K562 (cell line): ENCODE measurements around the gene SACM1L.

Experiments
- CAMTA2 ChIP-seq: fragments of 250-450 bp; sonication (Bioruptor Pico); conservative IDR thresholded peaks from 2 replicates; pipeline ENCODE4 v1.5.1; 2022
- CBX8 ChIP-seq: fragments of 200-600 bp; sonication (generic); IDR thresholded peaks from 2 replicates; pipeline ENCODE4 v1.6.1; 2012; ENCODE audit warnings: borderline replicate concordance, mixed run types, low read depth, mild to moderate bottlenecking, moderate library complexity, mixed read lengths, low read length, control low read depth, inconsistent platforms; ENCODE audit not compliant: poor library complexity, severe bottlenecking; ENCODE audit errors: extremely low read depth
- CTCF ChIP-seq, 3 experiments: IDR thresholded peaks in 2 of 3; conservative IDR thresholded peaks in 1 of 3; 2 replicates each; pipeline ENCODE4 v1.5.1; 2011 to 2012; ENCODE audit warnings: low read length in 3 of 3, mild to moderate bottlenecking in 3 of 3, control low read depth in 2 of 3, improper control_type of control experiment in 1 of 3, inconsistent platforms in 1 of 3, low read depth in 1 of 3, mixed read lengths in 1 of 3, moderate library complexity in 1 of 3; ENCODE audit not compliant: insufficient read depth in 2 of 3
- ETV1 ChIP-seq: fragments of 450-650 bp; conservative IDR thresholded peaks from 2 replicates; pipeline ENCODE4 v1.6.1; 2016; ENCODE audit warnings: missing genetic modification characterization, control low read depth, low read depth, missing compliant biosample characterization
- FOXP1 ChIP-seq: sonication (generic); formaldehyde crosslinking; IDR thresholded peaks from 2 replicates; pipeline ENCODE4 v1.8.0; 2022; ENCODE audit warnings: mild to moderate bottlenecking, missing genetic modification reagents
- HDAC6 ChIP-seq: IDR thresholded peaks from 2 replicates; pipeline ENCODE4 v1.6.1; 2012; ENCODE audit warnings: low read depth, mild to moderate bottlenecking, control low read depth, inconsistent platforms, low read length, moderate library complexity
- IRF2 ChIP-seq: sonication (generic); formaldehyde crosslinking; IDR thresholded peaks from 2 replicates; pipeline ENCODE4 v1.8.1; 2022; ENCODE audit warnings: mild to moderate bottlenecking, missing genetic modification reagents
- NCOR1 ChIP-seq: fragments of 450-650 bp; IDR thresholded peaks from 2 replicates; pipeline ENCODE4 v1.6.1; 2016; ENCODE audit warnings: mild to moderate bottlenecking, moderate library complexity
- NELFE ChIP-seq: IDR thresholded peaks from 2 replicates; pipeline ENCODE4 v1.6.1; 2011; ENCODE audit warnings: mild to moderate bottlenecking; ENCODE audit not compliant: insufficient read depth, insufficient read length
- NFE2 ChIP-seq: IDR thresholded peaks from 2 replicates; pipeline ENCODE4 v1.6.1; 2014; ENCODE audit warnings: antibody characterized with exemption, low read depth
- POLR2AphosphoS5 ChIP-seq: IDR thresholded peaks from 2 replicates; pipeline ENCODE4 v1.6.1; 2011; ENCODE audit warnings: mild to moderate bottlenecking, low read depth, low read length, moderate library complexity; ENCODE audit not compliant: control insufficient read depth, insufficient read depth
- TEAD2 ChIP-seq: fragments of 450-650 bp; IDR thresholded peaks from 2 replicates; pipeline ENCODE4 v1.6.1; 2016; ENCODE audit warnings: missing genetic modification characterization, control low read depth, missing compliant biosample characterization
- ZBTB7A ChIP-seq: IDR thresholded peaks from 2 replicates; pipeline ENCODE4 v1.6.1; 2011; ENCODE audit warnings: low read depth, mild to moderate bottlenecking, low read length, moderate library complexity, borderline replicate concordance; ENCODE audit not compliant: control insufficient read depth

GRCh38 chr3:45683417-45684326, 5.5 kb upstream of the SACM1L start:
- no peak for TF ChIP-seq TEAD2 (tag)
- no peak for TF ChIP-seq POLR2AphosphoS5
- no peak for TF ChIP-seq CAMTA2 (CRISPR knock-in tag)
- no peak for TF ChIP-seq IRF2 (CRISPR knock-in tag)
- TF ChIP-seq ETV1 (tag): no peak
- no peak for TF ChIP-seq CBX8
- TF ChIP-seq NELFE: no peak
- TF ChIP-seq CTCF (IDR thresholded peaks at IDR 0.05 in 2 of 3, conservative IDR thresholded peaks at IDR 0.05 in 1 of 3; ENCODE audit: insufficient read depth in 2 of 3, low read depth in 1 of 3, low read length in 3 of 3): no peak
- no peak for TF ChIP-seq ZBTB7A
- TF ChIP-seq NCOR1: no peak
- no peak for TF ChIP-seq FOXP1
- TF ChIP-seq HDAC6: no peak
- no peak for TF ChIP-seq NFE2
